Parietal lobe (tissue), 1 donor: Measurements from ENCODE around the gene RPL36A. TPM values are rescaled to one million over a fixed set of nuclear protein-coding genes. Genes with fewer than 3 reads are reported as not detected.

ENCODE experiments used
- total RNA-seq: library from RNA; depleted of rRNA; stranded (reverse); fragments of >200 nt; gene quantifications from one replicate; pipeline ENCODE4 v1.2.3, GENCODE V29; 2014

RPL36A gene
- total RNA-seq = 244 TPM

GRCh38 chrX:101390664-101391525 lies at the start of gene RPL36A:
RPL36A (plus strand) TSS chrX:101391011; CDS start chrX:101391044, 33 bp downstream.

DNA sequence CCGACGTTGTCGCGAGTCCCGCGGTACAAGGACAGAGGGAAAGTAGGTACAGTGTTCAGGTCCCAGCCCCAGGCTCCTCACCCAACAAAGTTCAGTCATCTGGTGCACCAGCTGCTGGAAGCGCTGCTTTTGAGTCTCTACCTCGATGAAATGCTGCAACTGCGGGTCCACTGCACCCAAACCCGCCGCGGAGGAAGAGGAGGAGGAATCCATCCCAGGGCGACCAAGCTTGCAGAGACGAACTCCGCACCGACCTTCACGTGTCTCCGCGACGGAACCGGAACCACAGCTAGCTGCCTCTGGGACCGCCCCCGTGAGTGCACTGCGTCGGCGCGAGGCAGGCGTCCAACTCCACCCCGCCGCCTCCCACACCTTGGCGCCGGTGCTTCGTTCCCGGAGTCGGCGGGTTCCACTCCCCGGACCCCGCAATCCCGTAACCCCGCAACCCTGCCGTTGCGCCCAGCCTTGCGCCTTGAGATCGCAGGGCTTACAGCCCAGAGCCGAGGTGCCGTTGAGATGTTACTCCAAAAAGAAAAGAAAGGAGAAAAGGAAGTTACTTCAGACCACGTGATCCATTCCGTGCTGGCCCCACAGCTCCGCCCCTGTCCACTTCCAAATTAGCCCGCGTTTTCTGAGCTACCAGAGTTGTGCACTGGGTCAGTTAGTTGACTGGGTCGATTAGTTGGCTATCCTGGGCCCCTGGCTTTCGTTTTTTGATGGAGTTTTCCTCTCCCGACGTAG lies 42.2 kb upstream of the RPL36A start, which contains the start of gene TIMM8A:
Gene TIMM8A, minus strand, starts transcription at position 291 of the 741 bp plus-strand sequence. Its CDS starts 78 bp downstream, at position 213.

GRCh38 chrX:101385795-101386541 lies 4.8 kb upstream of the RPL36A start, which contains the start of gene BTK:
BTK (minus strand) TSS chrX:101386191; CDS start chrX:101375284, 10,907 bp downstream.

GRCh38 chrX:101407748-101408531 lies 17.1 kb downstream of the RPL36A start, which contains the start of the genes GLA and HNRNPH2:
GLA (minus strand) TSS chrX:101407925; CDS start chrX:101407903, 22 bp downstream.
HNRNPH2 (plus strand) TSS chrX:101408222; CDS start chrX:101411989, 3,767 bp downstream.

Other genes with a start within 250 kb of the RPL36A start
- gene DRP2, start 171.2 kb upstream of the RPL36A start, total RNA-seq = 8.5 TPM
- 0.31 TPM for gene TAF7L, start 99.7 kb upstream of the RPL36A start, total RNA-seq
- 5.9 TPM for gene TIMM8A, start 42.3 kb upstream of the RPL36A start, total RNA-seq
- 0.94 TPM for gene BTK, start 4.8 kb upstream of the RPL36A start, total RNA-seq
- 24.4 TPM for gene GLA, start 16.9 kb downstream of the RPL36A start, total RNA-seq
- gene HNRNPH2, start 17.2 kb downstream of the RPL36A start, total RNA-seq = 68.2 TPM
- gene ARMCX4, start 94.4 kb downstream of the RPL36A start, total RNA-seq = 32.9 TPM
- 71.4 TPM for gene ARMCX1, start 159.5 kb downstream of the RPL36A start, total RNA-seq
- 23.2 TPM for gene ARMCX6, start 227.0 kb downstream of the RPL36A start, total RNA-seq
- 62.3 TPM for gene ARMCX3, start 232.1 kb downstream of the RPL36A start, total RNA-seq